Measurements from ENCODE around the gene ASB18. TPM values are rescaled to one million over a fixed set of nuclear protein-coding genes. Genes with fewer than 3 reads are reported as not detected.

The ASB18 gene
- total and polyA plus RNA-seq, 2 of the 13 experiments (the other 11 are each of a cell fraction or from before 2014, with no cell fraction given) = not detected

- TF ChIP-seq REST (IDR thresholded peaks at IDR 0.05; ENCODE audit: borderline replicate concordance in 1 of 2, low read depth in 1 of 2, low read length in 2 of 2) (no peak), NFYB (CRISPR knock-in tag; IDR thresholded peaks at IDR 0.05) (no peak)
Observed at GRCh38 chr2:236257136-236257535, 7.1 kb downstream of the ASB18 start (continued).

- Histone ChIP-seq H2AFZ (ENCODE audit: low read length) (no peak overlapping the region), H3K4me3 (replicated peaks in 1 of 3; ENCODE audit: insufficient read depth in 1 of 3, low read depth in 2 of 3, low read length in 3 of 3) (no peak overlapping the region), H3K9ac (ENCODE audit: insufficient read depth, low read depth, low read length) (no peak overlapping the region), H3K4me1 (ENCODE audit: insufficient read depth, low read length) (no peaks in the 10 kb centered on the region), H3K9me3 (ENCODE audit: low read length) (no peaks in the 10 kb centered on the region), H3K4me2 (ENCODE audit: low read depth, low read length) (no peak overlapping the region), H4K20me1 (ENCODE audit: insufficient read depth, low read length) (no peaks in the 10 kb centered on the region), H3K36me3 (replicated peaks in 1 of 2; ENCODE audit: control insufficient read depth in 1 of 2, insufficient read depth in 2 of 2, low read length in 2 of 2) (no peaks in the 10 kb centered on the region), H3K27me3 (ENCODE audit: control insufficient read depth in 1 of 2, insufficient read depth in 2 of 2, low read length in 2 of 2) (peaks cover 15 to 79% of the 10 kb centered on the region in 2 experiments; a peak in 4 of 5 replicates), H3K79me2 (ENCODE audit: insufficient read depth, low read length) (no peaks in the 10 kb centered on the region), H3K27ac (ENCODE audit: extremely low read length, insufficient read depth, low read length) (no peak overlapping the region)
- CTCF ChIA-PET (ENCODE audit: low intra/inter-chr PET ratio, low total read pairs) = no interaction called here
- BruUV-seq (replicated peaks) = no TSS peak
- in situ Hi-C loops (cut with HindIII; ENCODE audit: extremely low pct_ligation_motif_present, low pct_unique_long_range_greater_than_20kb) (no loop called here), intact Hi-C loops (cut with micrococcal nuclease; ENCODE audit: unreplicated experiment) (no loop called here)
- POLR2A ChIA-PET = no interaction called here
- FAIRE-seq (no peak), DNase-seq (ENCODE audit: low spot score) (no peak), ATAC-seq (no peak)
- WGBS (ENCODE audit: low lambda C conversion rate) = 13% methylated on average over 8 of the region's 8 CpGs
- TF ChIP-seq POLR2G (IDR thresholded peaks at IDR 0.05; ENCODE audit: low read depth, low read length) = no peak
- no peak for TF ChIP-seq NR0B2 (CRISPR knock-in tag; IDR thresholded peaks at IDR 0.05)
- no peak for TF ChIP-seq ZNF839 (CRISPR knock-in tag; IDR thresholded peaks at IDR 0.05; ENCODE audit: borderline replicate concordance)
- TF ChIP-seq DRAP1 (CRISPR knock-in tag; IDR thresholded peaks at IDR 0.05) = no peak
- TF ChIP-seq ZNF253 (CRISPR knock-in tag; IDR thresholded peaks at IDR 0.05; ENCODE audit: borderline replicate concordance) = no peak
- no peak for TF ChIP-seq ZBTB8A (CRISPR knock-in tag; IDR thresholded peaks at IDR 0.05; ENCODE audit: borderline replicate concordance, low read depth)
- TF ChIP-seq CSRNP2 (CRISPR knock-in tag; conservative IDR thresholded peaks at IDR 0.05; ENCODE audit: low read depth) = no peak
- no peak for TF ChIP-seq SNAPC4 (CRISPR knock-in tag; IDR thresholded peaks at IDR 0.05)
Observed at GRCh38 chr2:236256366-236256985, 7.7 kb downstream of the ASB18 start.
